ENCODE data around the gene GRM8. TPM values are rescaled to one million over a fixed set of nuclear protein-coding genes. Genes with fewer than 3 reads are reported as not detected.
"Not testable (repeated sequence)": the region's sequence is repeated elsewhere in the genome, so short reads cannot be mapped to it uniquely, and the experiment has no call there.

The GRM8 gene
- total RNA-seq, 1 experiment from 2014 or later = not detected

DNA sequence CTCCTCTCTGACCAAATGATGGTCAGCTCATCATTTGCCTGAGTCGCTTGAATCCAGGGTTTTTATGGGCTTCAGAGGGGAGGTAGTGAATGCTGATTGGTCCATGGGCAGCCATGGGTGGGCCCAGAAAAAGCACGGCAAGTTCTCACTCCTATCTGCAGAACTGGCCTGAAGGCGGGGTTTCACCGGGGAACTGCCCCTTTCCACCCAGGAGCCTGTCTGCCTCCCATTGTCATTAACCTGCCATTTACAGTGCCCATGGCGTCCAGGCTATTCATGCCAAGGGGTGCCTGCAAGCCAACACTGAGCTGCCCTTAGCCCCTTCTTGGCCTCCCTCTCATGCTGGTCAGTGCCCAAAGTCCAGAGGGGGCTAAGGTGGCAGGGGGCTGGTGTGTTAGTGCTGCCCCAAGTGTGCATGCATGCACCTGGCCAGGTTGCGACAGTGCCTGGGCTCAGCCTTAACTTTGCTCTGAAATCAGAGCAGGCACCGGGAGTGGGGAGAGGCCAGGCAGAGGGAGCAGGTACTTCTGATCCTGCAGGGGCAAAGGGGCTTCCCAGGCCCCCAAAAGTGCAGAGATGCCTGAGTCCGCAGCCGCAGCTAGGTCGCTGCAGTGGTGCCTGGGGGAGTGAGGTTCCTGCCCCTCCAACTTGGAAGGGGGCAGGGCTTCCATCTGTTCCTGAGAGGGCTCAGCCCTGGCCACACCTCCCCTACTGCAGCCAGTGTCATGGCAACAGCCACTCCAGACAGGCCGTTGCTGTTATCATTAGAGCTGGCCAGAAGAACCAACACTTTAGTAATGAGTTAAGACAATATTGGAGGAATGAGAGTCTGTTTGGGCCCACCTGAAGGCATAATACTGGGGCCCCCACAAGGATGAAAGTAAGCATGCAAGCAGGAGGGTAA, 561.6 kb downstream of the GRM8 start:
- DNase-seq (ENCODE audit: low read depth, low spot score) = no peak
- in situ Hi-C loops (cut with HindIII; ENCODE audit: low pct_unique_long_range_greater_than_20kb, low sequenced_read_pairs) = no loop called here

DNA sequence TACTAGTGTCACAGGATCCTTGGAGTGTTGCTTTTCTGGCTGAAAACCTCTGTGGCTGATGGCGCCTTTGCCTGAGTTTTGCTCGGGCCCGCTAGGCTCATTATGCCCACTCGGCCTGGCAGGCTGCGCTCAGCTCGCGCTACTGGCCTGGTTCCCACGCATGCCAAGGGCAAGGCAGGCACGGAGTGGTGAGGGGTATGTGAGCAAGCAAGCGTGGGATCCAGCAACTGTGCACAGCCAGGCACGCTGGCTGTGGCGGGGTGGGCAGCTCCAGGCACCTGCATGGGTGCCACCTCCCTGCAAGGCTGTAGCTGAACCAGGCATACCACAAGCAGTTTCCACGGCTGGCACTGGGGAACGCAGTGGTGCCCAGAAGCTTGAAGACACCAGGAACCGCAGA, 562.6 kb downstream of the GRM8 start:
- no peak for DNase-seq (ENCODE audit: low read depth, low spot score)

DNA sequence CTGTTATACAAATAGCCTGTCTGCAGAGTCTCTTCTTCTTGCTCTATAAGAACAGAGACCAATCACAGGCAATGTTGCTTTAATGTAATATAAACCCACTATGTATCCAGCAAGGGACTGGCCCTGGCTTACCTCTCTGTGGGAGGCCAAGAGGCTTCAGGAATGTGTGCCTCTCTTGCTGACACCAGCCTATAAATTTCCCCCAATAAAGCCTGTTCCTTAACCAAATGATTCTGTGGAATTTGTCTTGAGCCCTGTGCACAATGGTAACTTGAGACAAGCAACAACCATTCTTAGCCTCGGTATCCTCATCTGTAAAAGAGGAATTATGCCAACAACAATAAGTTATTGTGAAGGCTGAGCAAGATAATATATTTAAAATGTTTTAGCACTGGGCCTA, 563.7 kb downstream of the GRM8 start:
- in situ Hi-C loops (cut with HindIII; ENCODE audit: low pct_unique_long_range_greater_than_20kb, low sequenced_read_pairs) = no loop called here
- no peak for DNase-seq (ENCODE audit: low read depth, low spot score)

More for the DNA sequence above, 562.6 kb downstream of the GRM8 start:
- in situ Hi-C loops (cut with HindIII; ENCODE audit: low pct_unique_long_range_greater_than_20kb, low sequenced_read_pairs) = no loop called here

DNA sequence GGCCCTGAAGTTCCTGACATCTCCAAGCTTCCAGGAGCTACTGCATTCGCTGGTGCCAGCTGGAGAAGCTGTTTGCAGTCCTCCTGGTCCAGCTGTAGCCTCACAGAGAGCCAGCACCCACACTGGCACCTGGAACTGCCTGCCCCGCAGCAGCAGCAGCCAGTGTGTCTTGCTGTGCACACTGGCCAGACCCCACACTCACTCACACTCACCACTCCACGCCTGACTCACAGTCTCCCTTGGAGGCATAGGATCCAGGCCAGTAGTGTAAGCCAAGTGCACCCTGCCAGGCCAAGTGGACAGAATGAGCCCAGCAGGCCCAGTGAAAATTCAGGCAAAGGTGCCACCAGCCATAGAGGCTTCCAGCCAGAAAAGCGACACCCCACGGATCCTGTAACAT, 566.3 kb downstream of the GRM8 start:
- no peak for DNase-seq (ENCODE audit: low read depth, low spot score)
- in situ Hi-C loops (cut with HindIII; ENCODE audit: low pct_unique_long_range_greater_than_20kb, low sequenced_read_pairs) = no loop called here

DNA sequence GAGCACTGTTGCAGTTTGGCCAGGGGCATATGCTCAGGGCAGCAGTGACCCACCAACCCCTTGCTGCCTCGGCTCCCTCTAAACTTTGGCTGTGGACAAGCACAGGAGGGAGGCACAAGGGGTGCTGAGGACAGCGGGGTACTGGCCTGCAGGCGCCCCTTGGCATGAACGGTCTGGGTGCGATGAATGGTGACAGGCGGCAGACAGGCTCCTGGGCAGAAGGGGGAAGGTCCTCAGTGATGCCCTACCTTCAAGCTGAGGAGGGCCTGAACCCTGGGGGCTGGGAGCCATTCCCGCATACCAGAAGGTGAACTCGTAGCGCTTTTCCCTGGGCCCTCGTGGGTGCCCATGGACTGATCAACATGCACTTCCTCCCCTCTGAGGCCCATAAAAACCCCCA, 567.1 kb downstream of the GRM8 start:
- DNase-seq (ENCODE audit: low read depth, low spot score) = no peak
- in situ Hi-C loops (cut with HindIII; ENCODE audit: low pct_unique_long_range_greater_than_20kb, low sequenced_read_pairs) = no loop called here

DNA sequence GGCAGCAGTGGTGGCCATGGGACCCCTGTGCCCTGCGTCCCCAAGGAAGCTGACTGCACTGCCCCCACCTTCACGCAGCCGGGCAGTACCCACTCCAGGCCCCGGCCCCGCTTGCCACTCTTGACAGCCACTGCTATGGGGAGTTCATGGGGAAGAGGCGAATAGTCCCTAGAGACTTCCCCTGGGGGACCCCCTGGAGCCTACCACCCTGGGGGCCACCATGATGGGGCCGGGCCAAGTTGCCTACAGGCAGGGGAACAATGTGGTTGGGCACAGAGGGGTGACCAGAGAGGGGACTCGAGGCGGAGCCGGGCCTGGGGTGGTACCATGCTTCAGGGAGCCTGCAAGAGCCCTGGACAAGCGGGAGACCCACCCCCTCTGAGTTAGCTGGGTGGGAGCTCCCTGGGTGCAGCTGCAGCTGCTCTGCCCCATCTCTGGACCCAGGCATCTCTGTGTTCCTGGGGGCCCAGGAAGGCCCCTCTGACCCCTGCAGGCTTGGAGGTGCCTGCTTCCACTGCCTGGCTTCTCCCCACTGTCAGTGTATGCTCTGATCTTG, 567.6 kb downstream of the GRM8 start:
- in situ Hi-C loops (cut with HindIII; ENCODE audit: low pct_unique_long_range_greater_than_20kb, low sequenced_read_pairs) = no loop called here
- DNase-seq (ENCODE audit: low read depth, low spot score) = no peak

DNA sequence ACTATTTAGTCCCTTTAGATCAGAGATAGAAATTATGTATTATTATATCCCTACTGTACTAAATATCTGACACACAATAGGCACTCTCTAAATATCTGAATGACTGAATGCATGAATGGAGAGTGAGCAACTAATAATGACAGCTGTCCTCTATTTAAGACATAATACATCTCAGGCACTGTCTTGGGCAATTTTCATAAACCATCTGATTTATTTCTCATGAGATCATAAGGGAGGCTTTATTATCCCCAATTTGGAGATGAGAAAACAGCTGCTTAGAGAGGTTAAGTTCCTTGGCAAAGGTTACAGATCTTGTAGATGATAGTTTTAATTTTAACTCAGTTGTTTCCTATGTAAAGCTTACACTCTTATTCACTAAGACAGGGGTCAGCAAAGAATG, 570.6 kb downstream of the GRM8 start:
- in situ Hi-C loops (cut with HindIII; ENCODE audit: low pct_unique_long_range_greater_than_20kb, low sequenced_read_pairs) = no loop called here
- no peak for DNase-seq (ENCODE audit: low read depth, low spot score)

DNA sequence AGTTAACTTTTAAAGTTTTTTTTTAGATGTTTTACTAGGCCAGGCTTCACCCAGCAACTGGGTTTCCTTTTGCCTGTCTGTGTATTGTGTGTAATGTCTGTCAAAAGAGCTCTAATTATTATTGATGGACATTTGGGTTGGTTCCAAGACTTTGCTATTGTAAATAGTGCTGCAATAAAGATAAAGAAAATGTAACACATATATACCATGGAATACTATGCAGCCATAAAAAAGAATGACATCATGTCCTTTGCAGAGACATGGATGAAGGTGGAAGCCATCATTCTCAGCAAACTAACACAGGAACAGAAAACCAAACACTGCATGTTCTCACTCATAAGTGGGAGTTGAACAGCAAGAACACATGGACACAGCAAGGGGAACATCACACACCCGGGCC, 584.0 kb downstream of the GRM8 start:
- in situ Hi-C loops (cut with HindIII; ENCODE audit: low pct_unique_long_range_greater_than_20kb, low sequenced_read_pairs); DNase-seq (ENCODE audit: low read depth, low spot score): not testable (repeated sequence)

DNA sequence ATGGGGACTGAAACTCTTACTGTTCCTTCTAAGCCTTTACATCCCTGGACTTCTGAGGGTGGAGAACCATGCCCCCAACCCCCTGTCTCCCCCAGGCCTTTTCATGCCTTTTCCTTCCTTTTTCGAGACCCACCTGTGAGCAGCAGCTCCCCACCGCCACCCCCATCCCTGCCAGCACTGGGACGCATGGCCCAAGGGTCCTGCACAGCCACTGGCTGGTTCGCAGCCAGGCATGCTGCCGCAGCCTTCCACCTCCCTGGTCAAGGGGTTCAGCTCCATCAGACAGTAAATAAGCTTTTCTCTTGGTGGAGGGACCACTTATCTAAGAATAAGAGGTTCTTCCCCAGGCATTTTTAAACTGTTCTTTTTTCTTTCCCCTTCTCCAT, 584.4 kb downstream of the GRM8 start:
- in situ Hi-C loops (cut with HindIII; ENCODE audit: low pct_unique_long_range_greater_than_20kb, low sequenced_read_pairs) = no loop called here
- no peak for DNase-seq (ENCODE audit: low read depth, low spot score)

DNA sequence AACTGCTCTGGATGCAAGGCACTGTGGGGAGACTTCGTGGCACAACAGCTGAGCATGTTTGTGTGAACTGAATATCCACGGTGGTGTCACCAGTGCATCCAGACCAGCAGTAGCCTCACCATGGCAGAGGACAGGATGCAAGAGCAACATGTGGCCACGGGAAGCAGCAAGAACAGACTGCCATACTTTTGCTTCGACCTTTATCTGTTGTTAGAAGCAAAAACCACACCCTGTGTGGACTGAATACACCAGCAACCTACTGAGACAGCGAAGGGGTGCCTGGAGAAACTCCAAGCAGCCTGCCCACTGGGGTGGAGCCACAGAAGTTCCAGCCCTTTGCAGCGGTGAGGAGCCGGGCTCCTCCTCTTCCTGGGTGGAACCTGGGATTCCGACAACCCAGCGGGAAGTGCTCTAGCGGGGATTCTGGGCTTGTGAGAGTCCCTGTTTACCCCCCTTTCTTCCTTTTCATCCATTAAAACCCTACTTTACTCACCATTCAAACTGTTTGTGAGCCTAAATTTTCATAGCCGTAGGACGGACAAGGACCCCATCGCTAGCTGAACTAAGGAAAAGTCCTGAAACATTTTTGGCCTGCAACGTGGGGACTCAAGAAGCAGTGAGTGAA, 584.9 kb downstream of the GRM8 start:
- peak; percentile 77 for DNase-seq (ENCODE audit: low read depth, low spot score)
- in situ Hi-C loops (cut with HindIII; ENCODE audit: low pct_unique_long_range_greater_than_20kb, low sequenced_read_pairs) = no loop called here

DNA sequence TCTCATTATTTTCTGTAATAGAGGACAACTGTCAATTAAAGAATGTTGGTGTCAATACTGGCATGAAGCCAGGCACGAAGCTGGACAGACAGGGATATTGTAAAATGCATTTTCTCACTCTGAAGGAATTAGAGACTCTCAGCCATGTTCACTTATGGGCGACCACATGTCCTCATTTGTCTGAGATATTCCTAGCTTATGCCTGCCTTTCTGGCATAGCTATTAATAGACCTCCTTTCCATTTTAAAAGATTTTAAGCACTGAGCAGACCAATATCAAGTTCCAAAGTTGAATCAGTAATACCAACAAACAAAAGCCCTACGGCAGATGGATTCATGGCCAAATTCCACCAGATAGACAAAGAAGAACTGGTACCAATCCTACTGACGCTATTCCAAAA, 589.9 kb downstream of the GRM8 start:
- in situ Hi-C loops (cut with HindIII; ENCODE audit: low pct_unique_long_range_greater_than_20kb, low sequenced_read_pairs) = no loop called here
- no peak for DNase-seq (ENCODE audit: low read depth, low spot score)

DNA sequence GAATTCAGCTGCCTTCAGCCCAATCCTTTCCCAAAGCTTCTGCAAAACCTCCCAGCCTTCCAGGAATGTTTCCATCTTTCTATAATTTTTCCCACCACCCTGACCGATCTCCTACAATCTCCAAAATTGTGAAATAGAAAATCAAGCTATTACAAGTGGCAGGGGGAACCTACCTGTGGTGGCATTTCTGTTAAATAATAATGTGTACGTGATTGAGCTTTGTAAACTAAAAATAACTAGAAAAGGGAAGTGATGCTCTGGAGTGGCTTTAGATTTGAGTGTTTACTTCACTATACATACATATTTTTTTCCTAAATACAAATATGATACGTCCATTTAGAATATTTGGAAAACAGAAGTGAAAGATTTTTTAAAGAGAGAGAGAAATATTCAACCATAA, 593.6 kb downstream of the GRM8 start:
- in situ Hi-C loops (cut with HindIII; ENCODE audit: low pct_unique_long_range_greater_than_20kb, low sequenced_read_pairs) = no loop called here
- no peak for DNase-seq (ENCODE audit: low read depth, low spot score)

DNA sequence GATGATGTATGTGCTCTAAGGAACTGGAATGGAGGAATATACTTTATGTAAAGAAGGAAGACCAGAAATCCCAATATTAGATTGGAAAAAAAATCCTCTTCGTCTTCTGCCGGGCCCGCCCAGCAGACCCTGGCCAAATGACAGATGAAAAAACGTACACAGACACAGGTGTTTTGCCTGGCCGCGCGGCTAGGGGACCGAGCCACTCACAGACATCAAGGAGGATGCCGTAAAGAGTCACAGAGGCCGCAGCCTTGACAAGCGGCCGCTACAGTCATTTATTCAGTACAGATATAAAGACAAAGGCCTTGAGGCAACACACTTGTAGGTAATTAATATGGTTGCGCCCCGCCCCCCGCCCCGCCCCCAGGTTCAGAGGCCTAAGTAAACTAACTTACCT, 594.1 kb downstream of the GRM8 start:
- DNase-seq (ENCODE audit: low read depth, low spot score) = no peak
- in situ Hi-C loops (cut with HindIII; ENCODE audit: low pct_unique_long_range_greater_than_20kb, low sequenced_read_pairs) = no loop called here

DNA sequence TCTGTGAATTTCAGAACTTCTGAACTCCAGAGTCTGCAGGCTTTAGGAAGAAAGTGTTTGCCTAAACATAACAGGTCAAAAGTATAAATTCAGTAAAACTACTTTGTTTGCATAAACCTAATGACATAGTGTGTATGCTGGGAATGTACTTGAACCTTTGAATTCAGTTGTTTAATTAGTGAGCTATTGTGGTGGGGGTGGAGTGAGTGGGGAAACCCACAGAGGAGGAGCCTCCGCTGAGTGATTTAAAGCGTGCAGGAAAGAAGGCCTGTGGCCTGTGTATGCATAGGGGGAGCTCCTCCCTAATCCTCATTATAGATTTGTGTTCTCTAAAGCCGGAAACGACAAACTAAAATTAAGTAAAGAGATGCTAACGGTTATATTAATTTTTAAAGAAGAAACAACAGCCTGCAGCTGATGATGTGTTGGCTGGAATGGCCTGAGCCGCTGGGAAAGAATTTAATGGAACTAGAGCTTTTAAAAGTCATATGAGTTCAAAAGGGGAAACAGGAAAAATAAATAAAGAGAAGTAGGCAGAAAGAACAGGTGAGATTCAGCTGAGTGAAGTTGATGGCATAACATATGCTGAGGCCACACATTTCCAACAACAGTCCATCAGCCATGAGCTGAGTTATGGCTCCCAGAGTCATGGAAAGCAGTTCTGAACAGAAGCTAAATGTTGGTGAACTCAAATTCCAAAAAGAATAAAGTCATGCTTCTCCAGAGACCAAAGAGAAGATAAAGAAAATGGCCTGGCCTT, 595.0 kb downstream of the GRM8 start:
- in situ Hi-C loops (cut with HindIII; ENCODE audit: low pct_unique_long_range_greater_than_20kb, low sequenced_read_pairs) = no loop called here
- no peak for DNase-seq (ENCODE audit: low read depth, low spot score)

DNA sequence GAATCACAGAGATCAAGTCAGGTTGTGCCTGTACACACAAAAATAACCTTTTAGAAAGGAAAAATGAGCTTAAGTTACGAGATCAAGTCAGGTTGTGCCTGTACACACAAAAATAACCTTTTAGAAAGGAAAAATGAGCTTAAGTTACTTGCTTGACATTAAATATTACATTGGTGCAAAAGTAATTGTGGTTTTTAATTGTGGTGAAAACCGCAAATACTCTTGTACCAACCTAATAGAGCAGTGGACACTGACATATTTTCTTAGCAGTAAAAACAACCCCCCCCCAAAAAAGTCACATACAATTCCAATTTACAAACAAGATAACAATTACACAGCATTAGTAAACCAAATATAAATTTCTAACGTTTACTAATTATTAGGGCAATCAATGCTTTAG, 595.6 kb downstream of the GRM8 start:
- in situ Hi-C loops (cut with HindIII; ENCODE audit: low pct_unique_long_range_greater_than_20kb, low sequenced_read_pairs) = no loop called here
- no peak for DNase-seq (ENCODE audit: low read depth, low spot score)

DNA sequence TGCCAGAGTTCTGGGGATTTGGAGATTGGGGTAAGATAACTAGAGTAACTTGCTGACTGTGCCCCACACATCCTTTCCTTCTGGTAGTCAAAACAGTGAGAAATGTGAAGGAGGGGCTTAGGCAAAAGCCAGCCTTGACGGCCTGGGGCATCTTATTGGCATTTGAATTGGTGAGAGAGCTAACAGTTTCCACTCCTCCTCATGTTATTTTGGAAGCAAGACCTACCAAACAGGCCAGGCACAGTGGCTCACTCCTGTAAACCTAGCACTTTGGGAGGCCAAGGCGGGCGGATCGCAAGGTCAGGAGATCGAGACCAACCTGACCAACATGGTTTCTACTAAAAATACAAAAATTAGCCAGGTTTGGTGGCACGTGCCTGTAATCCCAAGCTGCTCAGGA, 596.6 kb downstream of the GRM8 start:
- in situ Hi-C loops (cut with HindIII; ENCODE audit: low pct_unique_long_range_greater_than_20kb, low sequenced_read_pairs) = no loop called here
- no peak for DNase-seq (ENCODE audit: low read depth, low spot score)

DNA sequence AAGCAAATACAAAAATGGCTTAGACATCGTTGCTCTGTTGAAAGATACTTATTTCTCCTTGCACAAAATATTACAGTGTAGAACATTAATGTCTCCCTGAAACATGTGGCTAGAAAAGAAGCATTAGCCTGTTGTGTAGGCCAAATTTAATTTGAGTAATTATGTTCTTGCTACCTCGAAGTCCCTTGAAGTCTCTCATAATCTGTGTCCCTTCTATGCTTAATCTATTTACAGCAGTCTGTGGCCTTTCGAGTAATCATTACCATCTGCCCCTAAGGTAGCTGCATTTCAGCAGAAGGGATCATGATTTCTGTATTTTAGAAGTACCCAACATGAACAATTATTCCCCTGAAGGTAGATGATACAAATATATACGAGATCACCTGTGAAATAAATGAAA, 615.2 kb downstream of the GRM8 start:
- no peak for DNase-seq (ENCODE audit: low read depth, low spot score)
- in situ Hi-C loops (cut with HindIII; ENCODE audit: low pct_unique_long_range_greater_than_20kb, low sequenced_read_pairs) = no loop called here

DNA sequence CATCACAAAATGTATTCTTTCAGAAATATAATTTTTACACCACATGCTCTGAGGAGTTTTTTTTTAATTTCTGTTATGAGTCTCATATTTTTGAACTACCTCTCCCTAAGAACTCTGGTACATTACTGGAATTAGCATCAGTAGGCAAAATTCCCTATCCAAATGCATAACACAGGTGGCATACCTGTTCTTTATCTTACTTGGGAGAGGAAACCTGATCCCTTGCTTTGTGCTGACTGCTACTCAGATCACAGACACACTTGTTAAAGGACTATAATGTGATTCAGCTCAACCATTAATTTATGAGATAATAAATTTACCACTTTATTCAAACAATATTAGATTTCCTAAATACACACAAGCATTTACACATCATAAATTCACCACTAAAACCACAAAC, 617.2 kb downstream of the GRM8 start:
- in situ Hi-C loops (cut with HindIII; ENCODE audit: low pct_unique_long_range_greater_than_20kb, low sequenced_read_pairs) = no loop called here
- no peak for DNase-seq (ENCODE audit: low read depth, low spot score)
